Neural crest cell (in vitro differentiated cells): ENCODE results near the gene UBXN6. TPM values are rescaled to one million over a fixed set of nuclear protein-coding genes. Genes with fewer than 3 reads are reported as not detected.

Experiments used
- DNase-seq: peaks from one replicate; pipeline ENCODE4 v3.0.0; 2021; ENCODE audit warnings: low read depth, mixed read lengths, low spot score
- H3K27ac Mint-ChIP-seq: one replicate; pipeline ENCODE4 v1.8.0; 2021; ENCODE audit warnings: mild to moderate bottlenecking, mixed read lengths; ENCODE audit not compliant: unreplicated experiment
- H3K27me3 Mint-ChIP-seq: 2 replicates; pipeline ENCODE4 v1.8.0; 2021; ENCODE audit warnings: low read depth, mild to moderate bottlenecking, mixed read lengths
- H3K36me3 Mint-ChIP-seq: 2 replicates; pipeline ENCODE4 v1.8.0; 2021; ENCODE audit warnings: low read depth, mild to moderate bottlenecking, mixed read lengths
- H3K4me1 Mint-ChIP-seq: 2 replicates; pipeline ENCODE4 v1.8.0; 2021; ENCODE audit warnings: mixed read lengths
- H3K4me3 Mint-ChIP-seq: one replicate; pipeline ENCODE4 v1.8.0; 2021; ENCODE audit warnings: mild to moderate bottlenecking, mixed read lengths
- H3K9me3 Mint-ChIP-seq: 2 replicates; pipeline ENCODE4 v1.8.0; 2021; ENCODE audit warnings: mixed read lengths
- total RNA-seq: library from RNA; stranded (reverse); gene quantifications from 2 replicates; pipeline ENCODE4 v1.2.1, GENCODE V29; 2021
- TF ChIP-seq, protein P1 (sequence below): fragments of 200-600 bp; sonication (generic); conservative IDR thresholded peaks from 2 replicates; pipeline ENCODE4 v1.5.0; 2021; ENCODE audit warnings: antibody characterized with exemption, mild to moderate bottlenecking

UBXN6 gene
- total RNA-seq, 1 donor from 2014 or later = 40.9 TPM

DNA sequence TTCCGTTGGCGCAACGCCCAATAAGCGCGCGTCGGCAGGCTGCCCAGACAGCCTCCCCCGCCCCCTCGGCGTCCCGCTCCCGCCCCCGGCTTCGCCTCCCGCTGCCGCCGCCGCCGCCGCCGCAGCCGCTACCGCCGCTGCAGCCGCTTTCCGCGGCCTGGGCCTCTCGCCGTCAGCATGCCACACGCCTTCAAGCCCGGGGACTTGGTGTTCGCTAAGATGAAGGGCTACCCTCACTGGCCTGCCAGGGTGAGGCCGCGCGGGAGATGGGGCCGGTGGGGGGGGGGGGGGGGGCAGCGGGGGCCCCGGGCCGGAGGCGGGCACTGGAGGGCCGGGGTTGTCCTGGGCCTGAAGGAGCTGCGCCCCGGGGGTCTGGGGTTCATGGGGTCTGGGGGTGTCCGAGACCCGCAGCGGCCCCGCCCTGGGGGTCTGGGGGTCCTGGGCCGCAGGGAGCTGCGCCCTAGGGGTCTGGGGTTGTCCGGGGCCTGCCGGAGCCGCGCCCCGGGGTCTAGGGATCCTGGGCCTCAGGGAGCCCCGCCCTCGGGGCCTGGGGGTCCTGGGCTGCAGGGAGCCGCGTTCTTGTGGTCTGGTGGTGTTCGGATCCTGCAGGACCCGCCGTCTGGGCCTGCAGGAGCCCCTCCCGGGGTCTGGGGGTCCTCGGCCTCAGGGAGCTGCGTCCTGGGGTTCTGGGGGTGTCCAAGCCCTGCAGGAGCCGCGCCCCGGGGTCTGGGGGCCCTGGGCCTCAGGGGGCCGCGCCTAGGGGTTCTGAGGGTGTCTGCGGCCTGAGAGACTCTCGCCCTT lies 14.8 kb upstream of the UBXN6 start, which contains the start of gene HDGFL2:
Gene HDGFL2, plus strand, starts transcription at position 124 of the 801 bp plus-strand sequence. Its CDS starts 54 bp downstream, at position 178.
- Mint-ChIP-seq H3K27ac (no peak within 1 kb of the TSS), H3K27me3 (no peaks in the 10 kb centered on the region), H3K36me3 (peaks cover under 1% of the 10 kb centered on the region), H3K4me1 (peaks cover 15% of the 10 kb centered on the region), H3K9me3 (no peaks in the 10 kb centered on the region), H3K4me3 (peak within 1 kb of the TSS; percentile 91)
- TF ChIP-seq, protein P1, sequence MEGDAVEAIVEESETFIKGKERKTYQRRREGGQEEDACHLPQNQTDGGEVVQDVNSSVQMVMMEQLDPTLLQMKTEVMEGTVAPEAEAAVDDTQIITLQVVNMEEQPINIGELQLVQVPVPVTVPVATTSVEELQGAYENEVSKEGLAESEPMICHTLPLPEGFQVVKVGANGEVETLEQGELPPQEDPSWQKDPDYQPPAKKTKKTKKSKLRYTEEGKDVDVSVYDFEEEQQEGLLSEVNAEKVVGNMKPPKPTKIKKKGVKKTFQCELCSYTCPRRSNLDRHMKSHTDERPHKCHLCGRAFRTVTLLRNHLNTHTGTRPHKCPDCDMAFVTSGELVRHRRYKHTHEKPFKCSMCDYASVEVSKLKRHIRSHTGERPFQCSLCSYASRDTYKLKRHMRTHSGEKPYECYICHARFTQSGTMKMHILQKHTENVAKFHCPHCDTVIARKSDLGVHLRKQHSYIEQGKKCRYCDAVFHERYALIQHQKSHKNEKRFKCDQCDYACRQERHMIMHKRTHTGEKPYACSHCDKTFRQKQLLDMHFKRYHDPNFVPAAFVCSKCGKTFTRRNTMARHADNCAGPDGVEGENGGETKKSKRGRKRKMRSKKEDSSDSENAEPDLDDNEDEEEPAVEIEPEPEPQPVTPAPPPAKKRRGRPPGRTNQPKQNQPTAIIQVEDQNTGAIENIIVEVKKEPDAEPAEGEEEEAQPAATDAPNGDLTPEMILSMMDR = no peak
- no peak for DNase-seq

DNA sequence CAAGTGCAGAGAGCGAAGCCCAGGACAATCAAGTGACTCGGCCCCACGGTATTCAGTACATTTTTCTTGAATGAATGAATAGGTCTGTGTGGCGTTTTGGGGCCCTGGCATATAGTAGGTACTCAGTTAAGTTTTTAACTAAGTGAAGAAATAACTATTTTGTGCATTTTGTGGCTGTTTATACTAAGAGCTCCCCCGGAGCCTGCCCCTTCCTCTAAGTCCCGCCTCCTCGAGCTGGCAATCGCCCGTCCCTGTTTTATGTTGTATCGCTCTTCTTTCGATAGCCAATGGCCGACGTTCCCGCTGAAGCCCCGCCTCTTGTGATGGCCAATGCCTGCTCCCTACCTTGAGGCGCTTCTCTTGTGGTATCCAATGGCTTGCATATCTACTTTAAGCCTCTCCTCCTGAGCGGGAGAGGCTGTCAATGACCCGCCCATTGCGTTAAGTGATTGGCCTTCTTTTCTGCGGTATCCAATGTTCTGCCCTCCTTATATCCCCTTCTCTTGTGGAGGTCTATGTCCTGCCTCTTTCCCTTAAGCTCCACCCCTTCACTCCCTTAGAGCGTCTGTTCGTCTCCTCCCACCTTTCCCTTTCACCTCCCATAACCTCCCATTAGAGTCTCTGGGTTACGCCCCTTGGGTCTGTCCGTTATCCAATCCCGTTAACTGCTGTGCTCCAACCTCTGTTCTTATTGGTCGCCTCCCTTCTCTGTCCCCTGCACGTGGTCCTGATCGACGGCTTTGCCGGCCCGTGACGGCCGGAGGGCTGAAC lies 14.0 kb upstream of the UBXN6 start:
- Mint-ChIP-seq H3K27me3 (no peaks in the 10 kb centered on the region), H3K36me3 (no peaks in the 10 kb centered on the region), H3K27ac (no peak overlapping the region), H3K9me3 (no peaks in the 10 kb centered on the region), H3K4me3 (no peak overlapping the region), H3K4me1 (peaks cover 15% of the 10 kb centered on the region)
- DNase-seq = peak; percentile 90
- TF ChIP-seq, protein P1 = no peak

DNA sequence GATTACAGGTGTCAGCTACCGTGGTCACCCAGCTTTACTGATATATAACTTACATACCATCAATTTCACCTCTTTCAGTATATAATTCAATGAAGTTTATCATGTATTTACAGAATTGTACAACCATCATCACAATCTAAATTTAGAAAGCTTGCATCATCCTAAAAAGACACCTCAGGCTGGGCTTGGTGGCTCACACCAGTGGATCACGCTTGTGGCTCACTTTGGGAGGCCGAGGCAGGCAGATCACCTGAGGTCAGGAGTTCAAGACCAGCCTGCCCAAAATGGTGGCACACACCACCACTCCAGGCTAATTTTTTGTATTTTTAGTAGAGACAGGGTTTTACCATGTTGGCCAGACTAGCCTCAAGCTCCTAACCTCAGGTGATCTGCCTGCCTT lies 10.2 kb upstream of the UBXN6 start:
- Mint-ChIP-seq H3K27ac (no peak overlapping the region), H3K4me3 (no peak overlapping the region), H3K36me3 (no peaks in the 10 kb centered on the region), H3K4me1 (peaks cover 5% of the 10 kb centered on the region), H3K9me3 (no peaks in the 10 kb centered on the region), H3K27me3 (no peaks in the 10 kb centered on the region)
- TF ChIP-seq, protein P1 = no peak
- no peak for DNase-seq

DNA sequence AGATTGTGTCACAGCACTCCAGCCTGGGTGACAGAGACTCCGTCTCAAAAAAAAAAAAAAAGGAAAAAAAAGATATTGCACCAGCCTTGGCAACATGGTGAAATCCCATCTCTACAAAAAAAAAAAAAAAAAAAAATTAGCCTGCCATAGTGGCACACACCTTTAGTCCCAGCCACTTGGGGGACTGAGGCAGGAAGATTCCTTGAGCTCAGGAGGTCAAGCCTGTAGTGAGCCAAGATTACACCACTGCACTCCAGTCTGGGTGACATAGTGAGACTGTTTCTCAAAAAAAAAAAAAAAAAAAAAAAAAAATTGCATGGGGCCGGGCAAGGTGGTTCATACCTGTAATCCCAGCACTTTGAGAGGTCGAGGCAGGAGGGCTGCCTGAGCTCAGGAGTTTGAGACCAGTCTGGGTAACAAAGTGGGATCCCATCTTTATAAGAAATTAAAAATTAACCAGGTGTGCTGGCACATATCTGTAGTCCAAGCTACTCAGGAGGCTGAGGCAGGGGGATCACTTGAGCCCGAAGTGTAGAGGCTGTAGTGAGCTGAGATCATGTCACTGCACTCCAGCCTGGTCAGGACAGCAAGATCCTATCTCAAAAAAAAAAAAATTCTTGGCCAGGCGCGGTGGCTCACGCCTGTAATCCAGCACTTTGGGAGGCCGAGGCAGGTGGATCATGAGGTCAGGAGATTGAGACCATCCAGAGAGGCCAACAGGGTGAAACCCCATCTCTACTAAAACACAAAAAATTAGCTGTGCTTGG lies 7.4 kb upstream of the UBXN6 start:
- H3K4me3 Mint-ChIP-seq = no peak overlapping the region
- no peak for DNase-seq
- H3K4me1 Mint-ChIP-seq = no peaks in the 10 kb centered on the region
- no peaks in the 10 kb centered on the region for H3K36me3 Mint-ChIP-seq
- no peaks in the 10 kb centered on the region for H3K27me3 Mint-ChIP-seq
- H3K27ac Mint-ChIP-seq = no peak overlapping the region
- H3K9me3 Mint-ChIP-seq = no peaks in the 10 kb centered on the region
- TF ChIP-seq, protein P1 = no peak
